HG03045 (cell line): Measurements from ENCODE around the gene USH1G.
"Not testable (repeated sequence)": the region's sequence is repeated elsewhere in the genome, so short reads cannot be mapped to it uniquely, and the experiment has no call there.

Experiments used
- ATAC-seq: cut with Tn5 transposase; IDR thresholded peaks from one replicate; pipeline ENCODE4 v1.9.1; 2021; ENCODE audit warnings: mild to moderate bottlenecking, moderate library complexity; ENCODE audit not compliant: unreplicated experiment

The USH1G gene

DNA sequence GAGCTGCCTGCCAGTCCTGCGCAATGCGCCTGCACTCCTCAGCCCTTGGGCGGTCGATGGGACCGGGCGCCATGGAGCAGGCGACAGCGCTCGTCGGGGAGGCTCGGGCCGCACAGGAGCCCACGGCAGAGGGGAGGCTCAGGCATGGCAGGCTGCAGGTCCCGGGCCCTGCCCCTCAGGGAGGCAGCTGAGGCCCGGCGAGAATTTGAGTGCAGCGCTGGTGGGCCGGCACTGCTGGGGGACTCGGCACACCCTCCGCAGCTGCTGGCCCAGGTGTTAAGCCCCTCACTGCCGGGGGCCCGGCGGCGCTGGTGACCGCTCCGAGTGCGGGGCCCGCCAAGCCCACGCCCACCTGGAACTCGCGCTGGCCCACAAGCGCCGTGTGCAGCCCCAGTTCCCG is 16.0 kb downstream of the USH1G start:
- no peak for ATAC-seq

DNA sequence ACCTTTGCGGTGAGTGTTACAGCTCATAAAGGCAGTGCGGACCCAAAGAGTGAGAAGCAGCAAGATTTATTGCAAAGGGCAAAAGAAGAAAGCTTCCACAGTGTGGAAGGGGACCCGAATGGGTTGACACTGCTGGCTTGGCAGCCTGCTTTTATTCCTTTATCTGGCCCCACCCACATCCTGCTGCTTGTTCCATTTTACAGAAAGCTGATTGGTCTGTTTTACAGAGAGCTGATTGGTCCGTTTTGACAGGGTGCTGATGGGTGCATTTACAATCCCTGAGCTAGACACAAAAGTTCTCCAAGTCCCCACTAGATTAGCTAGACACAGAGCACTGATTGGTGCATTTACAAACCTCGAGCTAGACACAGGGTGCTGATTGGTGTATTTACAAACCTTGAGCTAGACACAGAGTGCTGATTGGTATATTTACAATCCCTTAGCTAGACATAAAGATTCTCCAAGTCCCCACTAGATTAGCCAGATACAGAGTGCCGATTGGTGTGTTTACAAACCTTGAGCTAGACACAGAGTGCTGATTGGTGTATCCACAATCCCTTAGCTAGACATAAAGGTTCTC is 16.8 kb downstream of the USH1G start:
- ATAC-seq, result not testable (repeated sequence)

DNA sequence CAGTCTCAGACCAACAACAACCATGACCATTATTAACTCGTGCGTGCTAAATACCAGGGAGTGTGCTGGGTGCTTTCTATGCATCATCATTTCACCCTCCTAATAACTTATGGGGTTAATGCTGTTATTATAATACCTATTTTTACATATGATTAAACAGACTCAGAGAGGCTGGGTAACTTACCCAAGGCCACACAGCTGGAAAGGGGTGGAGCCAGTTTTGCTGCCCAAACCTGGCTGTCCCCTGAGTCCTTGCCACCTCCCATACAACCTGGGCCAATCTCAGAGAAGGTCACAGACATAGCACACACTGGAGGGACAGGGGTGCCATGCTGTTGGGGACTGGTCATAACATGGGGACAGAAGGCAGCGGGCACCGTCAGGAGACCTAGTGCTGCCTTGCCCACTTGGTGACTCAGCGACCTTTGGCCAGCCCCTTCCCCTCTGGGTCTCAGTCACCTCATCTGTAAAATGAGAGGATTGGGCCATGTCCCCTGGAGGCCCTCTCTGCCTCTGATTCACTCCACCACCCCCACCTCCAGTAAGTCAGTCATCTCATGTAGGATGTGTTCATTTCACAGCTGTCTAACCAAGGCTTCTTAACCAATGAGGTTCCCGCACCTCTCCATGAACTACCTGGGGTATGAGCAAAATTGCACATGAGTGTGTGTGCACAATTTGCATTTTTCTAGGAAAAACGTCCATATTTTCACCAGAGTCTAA is 18.2 kb downstream of the USH1G start:
- ATAC-seq, result no peak

DNA sequence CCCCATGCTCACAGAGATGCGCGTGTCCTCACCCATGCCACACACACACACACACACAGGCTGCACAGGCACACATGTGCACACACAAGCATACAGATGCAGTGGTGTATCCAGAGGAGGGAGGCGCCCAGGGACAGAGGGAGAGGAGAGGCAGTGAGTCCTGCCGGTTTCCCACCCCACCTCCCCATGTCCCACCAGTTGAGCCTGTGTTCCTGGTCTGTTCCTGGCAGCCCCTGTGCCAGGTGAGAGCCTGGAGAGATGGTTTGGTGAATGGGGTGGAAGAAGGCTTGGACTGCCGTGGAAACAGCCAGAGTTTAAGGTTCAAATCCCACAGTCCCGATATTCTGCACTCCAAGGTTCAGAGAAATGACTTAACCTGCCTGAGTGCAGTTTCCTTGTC is 19.4 kb downstream of the USH1G start:
- no peak for ATAC-seq

DNA sequence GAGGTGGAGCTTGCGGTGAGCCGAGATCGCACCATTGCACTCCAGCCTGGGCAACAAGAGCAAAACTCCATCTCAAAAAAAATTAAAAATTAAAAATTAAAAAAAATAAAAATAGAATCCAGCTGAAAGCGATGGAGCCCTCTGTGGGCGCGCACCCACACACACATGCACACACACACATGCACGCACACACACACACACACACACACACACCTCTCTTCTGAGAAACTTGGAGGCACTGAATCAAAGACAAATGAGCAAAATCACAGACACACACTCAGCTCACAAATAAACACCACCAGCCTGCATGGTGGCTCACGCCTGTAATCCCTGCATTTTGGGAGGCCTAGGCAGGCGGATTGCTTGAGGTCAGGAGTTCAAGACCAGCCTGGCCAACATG is 20.0 kb downstream of the USH1G start:
- no peak for ATAC-seq

DNA sequence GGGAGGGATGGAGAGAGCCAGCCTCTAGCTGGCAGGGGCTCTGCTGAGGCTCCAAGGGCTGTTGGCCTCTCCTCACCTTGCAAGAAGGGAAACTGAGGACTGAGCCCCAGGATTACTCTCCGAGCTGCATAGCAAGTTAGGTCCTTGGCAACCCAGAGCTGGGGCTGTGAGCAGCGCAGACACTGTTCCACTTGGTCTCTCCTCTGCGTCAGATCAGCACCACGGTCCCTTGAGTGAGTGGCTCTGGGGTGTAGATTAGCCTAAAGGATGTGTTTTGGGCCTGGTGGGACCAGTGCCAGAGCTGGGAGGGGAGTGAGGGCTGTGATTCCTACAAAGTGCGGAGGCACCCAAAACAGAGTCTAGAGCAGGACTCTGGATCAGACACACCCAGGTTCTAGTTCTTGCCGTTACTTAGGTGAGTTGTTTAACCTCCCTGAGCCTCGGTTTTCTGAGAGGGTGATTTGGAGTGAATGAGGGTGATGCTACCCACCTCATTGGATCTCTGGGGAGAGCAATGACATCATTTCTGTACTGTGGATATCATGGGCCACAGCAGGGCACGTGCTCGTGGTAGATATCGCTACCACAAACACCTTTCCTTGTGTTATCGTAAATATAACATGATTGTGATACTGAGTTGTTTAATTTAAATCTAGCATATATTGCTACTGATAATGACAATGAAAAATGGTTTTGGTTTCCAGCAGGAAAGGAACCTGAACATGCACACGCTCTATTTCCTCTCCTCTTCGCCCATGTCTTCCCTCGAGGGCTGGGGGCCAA is 21.5 kb downstream of the USH1G start:
- no peak for ATAC-seq

DNA sequence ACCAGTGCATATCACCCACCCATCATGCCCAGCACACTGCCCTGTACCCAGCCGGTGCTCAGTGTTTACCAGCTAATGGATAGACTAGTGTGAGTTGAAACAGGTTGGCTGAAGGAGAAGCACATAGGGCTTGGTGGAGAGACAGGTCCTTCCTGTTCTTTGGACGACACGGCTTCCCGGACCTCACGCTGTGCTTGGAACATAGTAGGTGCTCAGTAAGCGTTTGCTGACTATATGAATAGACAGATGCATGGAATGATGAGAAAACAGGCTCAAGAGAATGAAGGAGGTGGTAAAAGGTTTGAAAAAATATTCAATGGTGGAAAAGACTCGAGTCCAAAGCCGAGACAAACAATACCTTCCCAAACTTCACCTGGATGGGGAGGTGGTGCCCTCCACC is 22.8 kb downstream of the USH1G start:
- ATAC-seq, result no peak

DNA sequence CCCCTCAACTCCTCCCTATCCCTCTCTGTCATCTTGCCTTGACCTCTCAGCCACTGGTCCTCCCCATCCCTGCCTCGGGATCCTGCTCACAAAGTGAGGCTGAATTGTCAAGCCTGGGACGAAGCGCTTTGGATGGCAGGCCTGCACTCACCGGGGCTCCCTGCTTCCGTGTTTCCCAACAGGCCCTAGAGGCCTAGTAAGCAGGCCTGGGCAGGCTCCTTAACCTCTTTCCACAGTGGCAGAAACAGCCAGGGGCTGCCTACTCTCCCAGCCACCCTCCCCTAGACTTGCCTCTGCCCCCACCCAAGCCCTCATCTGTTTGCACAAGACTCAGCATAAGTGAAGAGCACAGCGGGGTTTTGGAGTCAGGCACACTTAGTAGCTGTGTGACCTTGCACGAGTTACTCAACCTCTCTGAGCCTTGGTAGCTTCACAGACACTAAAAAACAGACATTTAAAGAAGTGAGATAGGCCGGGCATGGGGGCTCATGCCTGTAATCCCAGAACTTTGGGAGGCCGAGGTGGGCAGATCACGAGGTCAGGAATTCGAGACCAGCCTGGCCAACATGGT is 24.6 kb downstream of the USH1G start:
- ATAC-seq, result no peak

DNA sequence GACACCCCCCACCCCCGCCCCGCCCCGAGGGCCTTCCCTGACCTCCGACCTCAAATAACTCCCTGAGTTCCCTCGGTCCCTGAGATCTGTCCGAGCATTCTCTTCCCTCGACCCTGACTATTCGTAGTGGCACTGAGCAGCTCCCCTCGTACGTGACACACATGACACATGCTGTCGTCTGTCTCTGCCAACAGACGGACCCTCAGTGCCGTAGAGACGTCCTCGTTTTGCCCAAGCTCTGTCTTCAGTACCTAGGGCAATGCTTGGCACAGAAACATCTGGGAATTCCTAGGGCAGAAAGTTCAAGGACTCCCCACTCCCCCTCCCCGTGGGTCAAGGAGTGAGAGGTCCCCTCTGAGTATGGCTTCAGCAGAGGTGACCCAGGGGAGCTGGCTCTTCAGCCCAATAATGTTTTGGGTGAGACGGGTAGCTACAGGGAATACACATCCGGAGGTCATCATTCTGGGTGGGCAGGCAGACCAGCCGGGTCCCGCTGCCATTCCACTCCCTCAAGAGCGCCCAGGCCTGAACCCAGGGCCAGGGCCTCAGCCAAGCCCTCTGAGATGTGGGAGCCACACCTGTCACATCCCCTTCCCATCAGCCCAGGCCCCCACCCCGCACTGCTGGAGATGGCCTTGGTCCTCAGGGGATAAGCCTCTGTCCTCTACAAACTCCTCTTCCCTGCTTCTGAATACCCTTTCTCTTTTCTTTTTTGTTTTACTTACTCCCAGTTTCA is 29.0 kb downstream of the USH1G start:
- ATAC-seq, result no peak

DNA sequence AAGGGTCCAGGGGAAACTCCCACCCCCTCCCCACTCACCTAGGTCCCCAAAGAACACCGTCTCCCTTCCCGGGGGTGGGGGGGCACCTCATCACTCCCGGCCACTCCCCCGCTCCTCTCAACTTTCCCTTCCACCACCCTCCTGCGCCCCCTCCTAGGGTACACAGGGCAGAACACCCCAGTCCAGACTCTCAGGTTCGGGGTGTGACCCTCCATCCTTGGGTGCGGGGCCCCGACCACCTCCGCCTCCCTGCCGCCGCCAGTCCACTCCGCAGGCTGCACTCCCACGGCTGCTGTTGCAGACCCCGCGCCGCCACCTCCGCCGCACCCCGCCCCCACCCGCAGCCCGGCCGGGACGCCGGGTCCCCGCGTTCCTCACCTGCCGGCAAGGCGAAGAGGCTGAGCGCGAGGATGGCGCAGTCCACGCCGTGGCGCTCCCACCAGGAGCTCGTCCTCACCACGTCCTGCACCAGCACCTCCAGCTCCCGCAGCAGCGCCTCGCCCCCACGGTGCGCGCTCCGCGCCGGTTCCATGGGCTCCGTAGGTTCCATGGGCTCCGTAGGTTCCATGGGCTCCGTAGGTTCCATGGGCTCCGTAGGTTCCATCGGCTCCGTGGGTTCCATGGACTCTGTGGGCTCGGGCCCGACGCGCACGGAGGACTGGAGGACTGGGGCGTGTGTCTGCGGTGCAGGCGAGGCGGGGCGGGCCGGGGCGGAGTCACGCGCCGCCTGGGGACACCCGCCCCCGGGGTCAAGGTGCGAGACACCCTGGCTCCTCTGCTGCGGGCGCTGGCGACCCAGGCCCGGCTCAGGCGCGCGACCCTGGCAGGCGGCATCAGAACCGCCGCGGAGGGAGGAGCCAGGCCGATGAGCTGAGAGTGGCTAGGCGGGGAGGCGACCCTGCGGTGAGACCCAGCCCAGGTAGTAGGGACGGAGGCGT is 29.8 kb downstream of the USH1G start, which contains the start of gene FADS6:
FADS6 (minus strand) TSS at position 660 of the 938 bp plus-strand sequence; CDS start at position 622, 38 bp downstream.
- no peak for ATAC-seq

DNA sequence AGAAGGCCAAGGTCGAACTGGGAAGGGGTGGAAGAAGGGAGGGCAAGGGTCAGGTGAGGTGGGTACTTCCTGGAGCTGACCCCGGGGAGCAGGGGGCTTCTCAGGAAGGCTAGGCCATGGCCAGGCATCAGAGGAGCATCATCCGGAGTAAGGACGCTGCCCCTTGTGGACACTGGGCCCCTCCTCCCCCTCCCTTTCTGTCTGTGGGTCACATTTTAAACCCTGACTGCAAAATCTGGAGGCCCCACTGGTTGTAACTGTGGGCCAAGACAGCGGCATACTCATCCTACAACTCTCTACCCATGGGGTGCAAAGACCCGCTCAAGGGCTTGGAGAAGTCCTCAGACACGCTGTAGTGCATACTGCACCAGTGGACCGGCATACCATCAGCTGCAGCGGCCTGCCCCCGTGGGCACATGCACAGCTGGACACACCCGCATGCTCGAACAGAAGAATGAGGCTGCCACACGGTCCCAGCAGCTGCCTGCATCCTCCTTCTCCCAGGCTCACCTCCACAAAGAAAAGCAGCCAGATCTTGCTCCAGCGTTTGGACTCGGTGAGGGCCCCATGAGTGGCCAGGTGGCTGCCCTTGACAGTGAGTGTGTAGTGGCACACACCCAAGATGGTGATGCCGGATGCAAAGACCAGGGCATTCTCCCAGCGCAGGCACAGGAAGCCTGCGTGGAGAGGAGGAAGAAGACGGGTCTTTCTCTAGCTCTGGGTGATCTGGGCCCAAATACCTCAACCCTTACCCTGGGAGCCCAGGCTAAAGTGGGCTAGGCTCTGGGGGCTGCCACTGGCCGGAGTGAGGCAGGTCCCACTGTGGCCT is 30.8 kb downstream of the USH1G start:
- no peak for ATAC-seq

DNA sequence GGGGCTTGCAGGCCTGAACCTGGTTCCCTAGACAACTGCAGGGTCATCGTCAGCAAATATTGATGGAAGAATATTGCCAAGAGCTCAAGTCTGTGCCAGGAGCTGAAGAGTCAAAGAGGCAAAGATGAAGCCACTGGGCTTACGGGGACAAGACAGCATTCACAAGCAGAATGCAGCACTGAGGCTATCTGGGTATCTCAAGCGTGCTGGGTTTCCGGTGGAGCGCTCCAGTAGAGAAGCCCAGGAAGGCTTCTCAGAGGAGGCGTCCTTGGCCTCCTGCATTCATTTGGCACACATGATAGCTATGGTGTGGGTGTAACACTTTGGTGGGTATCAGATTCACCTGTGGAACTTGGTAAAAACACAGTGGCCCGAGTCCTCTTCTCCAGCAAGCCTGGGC is 32.5 kb downstream of the USH1G start:
- no peak for ATAC-seq

DNA sequence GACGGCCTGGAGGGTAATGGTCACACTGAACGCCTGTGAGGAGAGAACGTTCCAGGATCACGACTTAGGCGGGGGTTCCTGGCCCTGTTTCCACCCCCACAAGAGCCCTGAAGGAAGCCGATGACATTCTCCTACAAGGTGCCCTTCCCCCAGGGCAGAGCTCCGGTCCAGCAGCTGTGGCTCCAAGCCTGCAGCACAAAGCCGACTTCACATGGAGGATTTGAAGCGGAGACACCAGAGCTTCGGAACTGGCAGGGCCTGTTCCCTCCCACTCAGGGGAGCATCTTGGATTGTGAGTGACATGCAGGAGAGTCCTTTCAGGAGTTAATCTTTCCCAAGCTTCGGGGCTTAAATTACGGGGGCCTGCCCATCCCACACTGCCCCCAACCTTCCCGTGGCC is 34.6 kb downstream of the USH1G start:
- ATAC-seq, result no peak

DNA sequence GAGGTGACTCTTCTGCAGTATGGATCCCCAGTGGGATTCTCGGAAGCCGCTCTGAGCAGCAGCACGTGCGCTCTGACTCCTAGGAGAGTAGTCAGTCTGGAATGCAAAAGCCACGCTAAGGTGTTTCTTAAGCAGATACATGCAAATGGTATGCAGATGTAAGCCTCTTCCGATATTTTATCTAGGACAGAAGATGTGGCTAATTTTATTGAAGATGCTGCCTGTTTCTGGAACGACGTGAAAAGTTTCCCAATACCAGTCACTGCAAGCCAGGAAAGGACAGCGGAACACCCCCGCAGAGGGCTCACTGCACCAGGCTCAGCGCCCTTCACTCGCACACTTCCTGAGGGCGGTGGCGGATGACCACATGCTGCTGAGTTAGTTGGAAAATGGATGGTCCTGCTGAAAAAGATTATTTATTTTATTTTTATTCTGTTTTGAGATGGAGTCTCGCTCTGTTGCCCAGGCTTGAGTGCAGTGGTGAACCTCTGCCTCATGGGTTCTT is 39.8 kb downstream of the USH1G start:
- ATAC-seq, result no peak

DNA sequence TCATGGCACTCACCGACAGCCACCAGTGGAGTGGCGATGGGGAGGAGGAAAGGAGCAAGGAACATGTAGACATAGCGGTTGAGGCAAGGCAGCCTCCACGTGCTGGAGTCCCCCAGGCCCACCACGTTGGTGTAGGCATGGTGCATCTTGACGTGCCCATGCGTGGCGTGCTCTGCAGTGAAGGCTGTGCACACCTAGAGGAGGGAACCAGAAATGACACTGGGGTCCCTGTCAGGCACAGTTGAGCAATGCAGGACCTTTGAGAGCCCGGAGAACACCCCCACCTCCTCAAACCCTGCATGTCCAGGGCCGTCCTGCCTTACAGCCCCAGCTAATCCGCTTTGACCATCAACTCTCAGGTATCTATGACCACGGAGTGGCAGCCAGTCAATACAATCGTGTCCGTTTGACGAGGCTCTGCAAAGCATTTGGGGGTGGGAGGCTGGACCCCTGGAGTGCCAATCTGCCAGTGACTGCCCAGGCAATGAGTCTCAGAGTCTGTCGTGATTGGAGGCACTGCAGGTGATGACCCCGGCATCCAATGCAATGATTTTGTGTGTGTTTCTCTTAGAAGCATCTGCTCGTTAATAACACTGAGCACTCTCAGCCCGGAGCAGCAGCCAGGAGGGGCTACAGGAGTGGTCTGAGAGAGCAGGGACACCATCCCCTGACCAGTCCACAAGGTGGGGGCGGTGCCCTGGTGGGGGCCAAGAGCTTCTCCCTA is 40.4 kb downstream of the USH1G start:
- ATAC-seq, result no peak

DNA sequence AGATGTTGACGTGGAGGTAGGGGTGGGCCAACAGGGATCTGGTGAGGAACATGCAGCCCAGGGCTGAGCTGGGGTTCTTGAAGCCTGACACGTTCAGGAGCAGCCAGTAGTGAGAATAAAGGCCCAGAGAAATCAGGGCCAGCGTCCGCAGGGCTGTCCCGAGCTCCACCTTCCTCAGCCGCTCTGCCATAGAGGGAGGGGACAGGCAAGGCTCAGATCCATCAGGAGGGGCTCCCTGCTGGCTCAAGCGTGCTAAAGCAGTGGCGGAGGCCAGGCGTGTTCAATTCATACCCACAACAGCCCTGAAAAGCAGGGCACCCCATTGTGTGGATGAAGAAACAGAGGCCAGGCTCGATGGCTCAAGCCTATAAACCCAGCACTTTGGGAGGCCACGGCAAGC is 42.0 kb downstream of the USH1G start:
- no peak for ATAC-seq

DNA sequence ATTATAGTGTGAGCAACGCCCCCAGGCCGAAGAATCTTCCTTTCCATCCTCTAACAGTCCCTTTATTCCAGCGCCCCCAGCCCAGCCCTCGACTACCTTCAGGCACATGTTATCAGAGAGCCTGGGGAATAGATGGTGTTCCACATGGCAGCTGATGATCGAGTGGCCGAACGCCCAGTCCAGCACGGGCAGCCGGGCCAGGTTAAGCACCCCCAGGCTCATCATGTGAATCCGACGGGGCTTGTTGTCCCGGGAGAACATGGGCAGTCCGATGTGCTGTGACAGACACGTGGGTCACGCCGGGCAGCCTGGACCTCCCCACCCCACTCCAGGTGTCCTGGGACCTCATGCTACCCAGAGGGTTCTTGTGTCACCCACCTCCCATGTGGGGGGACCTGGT is 43.7 kb downstream of the USH1G start:
- no peak for ATAC-seq

DNA sequence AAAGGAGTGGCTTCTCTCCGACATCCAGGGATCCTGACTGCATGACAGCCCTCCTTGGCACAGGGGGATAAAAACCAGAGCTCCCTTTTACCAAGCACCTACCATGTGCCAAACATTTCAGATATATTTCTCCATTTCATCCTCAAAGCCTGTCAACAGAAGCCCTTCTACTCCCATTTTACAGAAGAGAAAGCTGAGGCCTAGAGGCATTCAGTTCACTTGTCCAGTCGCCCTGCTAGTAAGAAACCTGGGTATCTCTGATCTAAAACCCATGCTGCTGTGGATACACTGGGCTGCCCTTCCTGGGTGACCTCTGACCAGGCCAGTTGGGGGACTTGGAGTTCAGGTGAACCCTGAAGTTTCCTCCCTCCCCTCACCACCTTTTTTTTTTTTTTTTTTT is 44.4 kb downstream of the USH1G start:
- no peak for ATAC-seq
